Islet precursor cell (in vitro differentiated cells): ENCODE measurements around the gene OR2M5.

Experiments
- DNase-seq: peaks from one replicate; pipeline ENCODE4 v3.0.0-alpha.2; 2018

Gene OR2M5, protein sequence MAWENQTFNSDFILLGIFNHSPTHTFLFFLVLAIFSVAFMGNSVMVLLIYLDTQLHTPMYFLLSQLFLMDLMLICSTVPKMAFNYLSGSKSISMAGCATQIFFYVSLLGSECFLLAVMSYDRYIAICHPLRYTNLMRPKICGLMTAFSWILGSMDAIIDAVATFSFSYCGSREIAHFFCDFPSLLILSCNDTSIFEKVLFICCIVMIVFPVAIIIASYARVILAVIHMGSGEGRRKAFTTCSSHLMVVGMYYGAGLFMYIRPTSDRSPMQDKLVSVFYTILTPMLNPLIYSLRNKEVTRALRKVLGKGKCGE

DNA sequence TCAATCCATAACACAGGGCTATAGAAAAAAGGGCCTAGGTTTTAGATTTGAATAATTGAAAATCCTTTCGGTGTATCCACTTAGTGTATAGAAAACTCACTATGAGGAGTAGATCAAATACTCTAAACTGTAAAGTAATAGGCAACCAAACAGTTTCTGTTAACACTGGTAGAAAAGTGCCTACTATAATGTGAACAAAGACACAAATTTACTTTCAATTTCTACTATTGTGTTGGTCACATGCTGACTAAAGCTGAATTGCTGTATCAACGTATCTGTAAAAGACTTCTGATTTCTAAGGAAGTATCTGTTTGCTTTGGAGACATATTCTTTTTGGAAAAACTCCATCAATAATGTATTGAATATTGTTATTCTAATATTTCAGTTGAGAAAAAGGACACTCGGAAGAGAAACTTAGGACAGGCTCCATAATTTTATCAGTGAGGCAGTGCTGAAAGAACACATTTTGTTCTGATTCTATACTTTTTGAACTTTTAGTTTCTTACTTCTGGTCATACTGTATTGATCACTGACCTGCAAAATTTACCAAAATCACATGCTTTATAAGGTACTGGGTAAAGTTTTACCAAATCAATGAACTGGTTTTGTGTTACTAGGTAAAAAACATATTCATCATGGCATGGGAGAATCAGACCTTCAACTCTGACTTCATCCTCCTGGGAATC, at the start of gene OR2M5:
Gene OR2M5, plus strand, starts transcription at position 636 of the 686 bp plus-strand sequence. Its CDS starts 0 bp downstream, at position 636.
- DNase-seq: no peak

- no peak for DNase-seq
These were observed 46.4 kb upstream of the OR2M5 start for GRCh38 chr1:248098529-248098928.

DNA sequence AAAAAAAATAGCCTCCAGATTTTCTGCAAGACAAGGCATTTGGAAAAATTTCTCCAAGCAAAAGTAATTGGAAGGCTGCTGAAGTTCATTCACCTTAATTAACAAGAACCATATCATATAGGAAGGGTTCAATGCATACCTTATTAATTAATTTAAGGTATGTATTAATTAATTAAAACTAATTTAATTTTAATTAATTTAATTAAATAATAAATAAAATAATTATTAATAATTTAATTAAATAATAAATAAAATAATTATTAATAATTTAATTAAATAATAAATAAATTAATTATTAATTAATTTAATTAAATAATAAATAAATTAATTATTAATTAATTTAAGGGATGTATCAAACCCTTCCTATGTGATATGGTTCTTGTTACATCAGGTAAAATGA, 42.1 kb upstream of the OR2M5 start:
- DNase-seq: no peak

GRCh38 chr1:248111157-248111556, 33.8 kb upstream of the OR2M5 start:
- DNase-seq: no peak

GRCh38 chr1:248114890-248115289, 30.1 kb upstream of the OR2M5 start:
- DNase-seq: no peak

DNA sequence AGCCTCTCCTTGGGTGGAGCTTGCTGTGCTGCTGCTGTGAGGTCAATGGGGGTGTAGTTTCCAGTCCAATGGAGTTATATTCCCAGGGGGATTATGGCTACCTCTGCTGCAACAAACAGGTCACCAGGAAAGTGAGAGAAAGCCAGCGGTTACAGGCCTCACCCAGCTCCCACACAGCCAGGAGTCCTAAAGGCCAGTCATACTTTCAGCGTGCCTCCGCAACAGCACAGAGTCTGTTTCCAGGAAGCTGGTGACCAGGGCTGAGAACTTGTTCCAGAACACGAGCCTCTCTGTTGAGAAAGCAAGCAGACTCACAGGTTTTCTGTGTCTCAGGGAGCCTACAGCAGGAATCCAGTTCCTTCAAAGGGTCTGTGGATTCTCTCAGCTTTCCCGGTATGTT, 17.3 kb upstream of the OR2M5 start:
- DNase-seq: no peak

DNA sequence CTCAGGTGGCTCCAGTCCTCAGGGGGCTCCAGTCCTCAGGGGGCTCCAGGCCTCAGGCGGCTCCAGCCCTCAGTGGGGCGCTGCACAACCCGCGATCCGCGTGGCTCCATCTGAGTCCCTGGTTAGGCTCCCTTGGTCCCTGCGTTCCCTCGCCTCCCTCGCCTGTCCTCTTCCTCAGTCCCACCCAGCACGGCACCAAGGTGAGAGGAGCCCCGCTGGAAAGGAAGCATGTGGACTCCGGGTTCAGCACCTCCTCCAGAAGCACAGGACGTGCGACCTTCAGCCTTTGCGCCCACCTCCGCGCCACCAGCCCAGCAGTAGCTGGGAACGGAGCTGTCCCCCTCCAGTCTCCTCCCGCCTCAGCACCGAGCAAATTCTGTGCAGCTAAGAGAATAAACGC, 8.1 kb upstream of the OR2M5 start:
- no peak for DNase-seq

DNA sequence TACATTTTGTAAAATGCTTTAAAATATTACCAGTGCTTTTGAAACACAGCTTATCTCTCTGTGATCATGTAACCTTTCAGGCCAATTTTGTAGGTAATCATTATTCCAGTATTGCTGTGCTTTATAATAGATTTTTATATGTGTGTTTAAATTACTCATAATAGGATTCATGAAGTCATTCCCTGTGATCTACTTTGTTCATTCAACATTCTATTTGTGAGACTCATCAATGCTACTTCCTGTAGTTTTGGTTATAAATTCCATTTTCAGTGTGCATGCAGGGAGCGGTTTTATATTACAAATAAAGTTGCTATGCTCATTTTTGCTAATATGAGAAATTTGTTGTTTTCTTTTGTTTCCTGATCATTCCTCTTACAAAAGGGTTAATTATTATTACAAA, 4.1 kb upstream of the OR2M5 start:
- no peak for DNase-seq

- DNase-seq: no peak
These were observed 1.6 kb upstream of the OR2M5 start for GRCh38 chr1:248143311-248143710.

DNA sequence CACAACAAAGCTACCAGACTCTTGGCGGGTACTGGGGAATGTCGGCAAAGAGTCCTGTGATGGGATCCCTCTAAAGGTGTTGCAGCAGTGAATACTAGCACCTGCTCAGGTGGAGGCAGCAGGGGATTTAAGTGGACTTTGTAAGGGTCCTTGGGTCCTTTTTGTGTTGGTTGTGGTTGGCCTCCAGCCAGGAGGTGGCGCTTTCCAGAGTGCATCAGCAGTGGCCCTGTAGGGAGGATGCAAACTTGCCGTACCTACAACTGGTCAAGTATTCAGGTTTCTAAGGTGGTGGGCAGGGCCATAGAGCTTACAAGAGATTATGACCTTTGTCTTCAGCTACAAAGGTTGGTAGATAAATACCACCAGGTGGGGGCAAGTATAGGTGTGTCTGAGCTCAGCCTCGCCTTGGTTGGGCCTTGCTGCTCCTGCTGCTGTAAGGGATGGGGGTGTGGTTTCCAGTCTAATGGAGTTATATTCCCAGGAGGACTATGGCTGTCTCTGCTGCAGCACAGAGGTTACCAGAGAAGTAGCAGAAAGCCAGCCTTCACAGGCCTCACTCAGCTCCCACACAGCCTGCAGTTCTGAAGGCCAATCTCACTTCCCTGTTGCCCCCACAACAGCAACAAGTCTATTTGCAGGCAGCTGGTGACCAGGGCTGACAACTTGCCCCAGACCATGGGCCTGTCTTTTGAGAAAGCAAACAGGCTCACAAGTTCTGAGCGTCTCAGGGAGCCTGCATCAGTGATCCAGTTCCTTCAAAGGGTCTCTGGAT, 7.3 kb downstream of the OR2M5 start:
- DNase-seq: no peak

- DNase-seq: no peak
These were observed 11.0 kb downstream of the OR2M5 start for GRCh38 chr1:248155927-248156326.

DNA sequence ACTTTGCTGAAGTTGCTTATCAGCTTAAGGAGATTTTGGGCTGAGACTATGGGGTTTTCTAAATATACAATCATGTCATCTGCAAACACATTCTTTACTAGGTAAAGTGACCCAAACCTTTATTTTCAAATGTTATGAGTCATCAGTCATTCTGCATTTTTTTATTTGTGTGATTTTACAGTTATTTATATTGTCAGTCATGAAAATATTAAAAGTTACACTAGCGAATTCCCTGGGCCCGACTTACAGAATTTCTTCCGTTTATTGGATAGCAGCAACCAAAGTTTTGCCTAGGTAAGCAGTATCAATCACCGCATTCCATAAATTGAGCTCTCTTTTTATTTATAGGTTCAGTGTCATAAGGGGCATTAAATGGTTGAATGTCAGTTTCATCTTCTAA, 13.8 kb downstream of the OR2M5 start:
- DNase-seq: no peak

GRCh38 chr1:248164031-248164430, 19.1 kb downstream of the OR2M5 start:
- no peak for DNase-seq

DNA sequence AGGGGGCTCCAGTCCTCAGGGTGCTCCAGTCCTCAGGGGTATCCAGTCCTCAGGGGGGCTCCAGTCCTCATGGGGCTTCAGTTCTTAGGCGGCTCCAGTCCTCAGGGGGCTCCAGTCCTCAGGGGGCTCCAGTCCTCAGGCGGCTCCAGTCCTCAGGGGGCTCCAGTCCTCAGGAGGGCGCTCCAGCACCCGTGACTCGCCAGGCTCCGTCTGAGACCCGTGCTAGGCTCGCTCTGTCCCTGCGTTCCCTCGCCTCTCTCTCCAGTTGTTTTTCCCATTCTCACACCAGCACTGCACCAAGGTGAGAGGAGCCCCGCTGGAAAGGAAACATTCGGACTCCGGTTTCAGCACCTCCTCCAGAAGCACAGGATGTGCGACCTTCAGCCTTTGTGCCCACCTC, 20.2 kb downstream of the OR2M5 start:
- no peak for DNase-seq

- no peak for DNase-seq
These were observed 29.6 kb downstream of the OR2M5 start, which contains the start of gene OR2M2 for GRCh38 chr1:248174521-248174920. OR2M2 (plus strand) TSS chr1:248174821; CDS start chr1:248179986, 5,165 bp downstream.

DNA sequence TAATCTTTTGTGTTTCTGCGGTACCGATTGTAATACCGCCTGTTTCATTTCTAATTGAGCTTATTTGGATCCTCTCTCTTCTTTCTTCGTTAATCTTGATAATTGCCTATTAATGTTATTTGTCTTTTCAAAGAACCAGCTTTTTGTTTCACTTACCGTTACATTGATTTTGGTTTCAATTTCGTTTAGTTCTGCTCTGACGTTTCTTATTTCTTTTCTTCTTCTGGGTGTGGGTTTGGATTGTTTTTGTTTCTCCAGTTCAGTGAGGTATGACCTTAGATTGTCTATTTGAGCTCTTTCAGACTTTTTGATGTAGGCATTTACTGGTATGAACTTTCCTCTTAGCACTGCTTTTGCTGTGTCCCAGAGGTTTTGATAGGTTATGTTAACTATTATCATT, 39.0 kb downstream of the OR2M5 start:
- no peak for DNase-seq

- no peak for DNase-seq
These were observed 42.4 kb downstream of the OR2M5 start for GRCh38 chr1:248187363-248187762.

DNA sequence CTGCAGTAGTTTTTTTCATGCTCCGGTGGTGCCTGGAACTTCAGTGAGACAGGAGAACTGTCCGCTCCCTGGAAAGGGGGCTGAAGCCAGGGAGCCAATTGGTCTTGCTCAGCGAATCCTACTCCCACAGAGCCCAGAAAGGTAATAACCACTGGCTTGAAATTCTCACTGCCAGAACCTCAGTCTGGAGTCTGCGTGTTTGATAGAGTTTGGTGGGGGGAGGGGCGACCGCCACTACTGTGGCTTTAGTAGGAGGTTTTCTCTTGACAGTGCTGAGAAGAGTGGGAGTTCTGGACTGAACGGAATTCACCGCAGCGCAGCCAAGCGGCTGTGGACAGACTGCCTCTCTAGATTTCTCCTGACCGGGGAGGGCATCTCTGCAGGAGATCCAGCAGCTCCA, 44.1 kb downstream of the OR2M5 start:
- no peak for DNase-seq

DNA sequence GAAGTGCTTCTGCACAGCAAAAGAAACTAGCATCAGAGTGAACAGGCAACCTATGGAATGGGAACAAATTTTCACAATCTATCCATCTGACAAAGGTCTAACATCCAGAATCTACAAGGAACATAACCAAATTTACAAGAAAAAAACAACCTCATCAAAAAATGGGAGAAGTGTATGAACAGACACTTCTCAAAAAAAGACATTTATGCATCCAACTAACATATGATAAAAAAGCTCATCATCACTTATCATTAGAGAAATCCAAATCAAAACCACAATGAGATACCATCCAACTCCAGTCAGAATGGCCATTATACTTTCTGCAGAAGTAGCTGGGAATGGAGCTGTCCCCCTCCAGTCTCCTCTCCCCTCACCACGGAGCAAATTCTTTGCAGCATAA, 49.2 kb downstream of the OR2M5 start:
- no peak for DNase-seq
